HepG2 (cell line): Measurements from ENCODE around the gene SPHK2. TPM values are rescaled to one million over a fixed set of nuclear protein-coding genes. Genes with fewer than 3 reads are reported as not detected.

Experiments
- ATF7-NPFF ChIP-seq: sonication (generic); formaldehyde crosslinking; IDR thresholded peaks from 2 replicates; pipeline ENCODE4 v1.8.1; 2023; ENCODE audit warnings: mild to moderate bottlenecking, low read depth, missing genetic modification reagents, moderate library complexity
- MAFG ChIP-seq: sonication (generic); formaldehyde crosslinking; IDR thresholded peaks from 2 replicates; pipeline ENCODE4 v1.5.1; 2020; ENCODE audit warnings: mild to moderate bottlenecking, missing genetic modification reagents
- MEIS2 ChIP-seq: sonication (generic); formaldehyde crosslinking; IDR thresholded peaks from 2 replicates; pipeline ENCODE4 v1.9.0; 2021; ENCODE audit warnings: mild to moderate bottlenecking, missing genetic modification reagents
- NFRKB ChIP-seq: fragments of 450-650 bp; IDR thresholded peaks from 2 replicates; pipeline ENCODE4 v1.6.1; 2017
- POLR2A ChIP-seq, 2 experiments: IDR thresholded peaks; 2 replicates each; pipeline ENCODE4 v1.6.1; 2011; ENCODE audit warnings: low read depth in 2 of 2, low read length in 2 of 2, mild to moderate bottlenecking in 1 of 2, moderate library complexity in 1 of 2; ENCODE audit not compliant: insufficient read depth in 1 of 2
- RAD21 ChIP-seq: fragments of 450-650 bp; formaldehyde crosslinking; IDR thresholded peaks from 2 replicates; pipeline ENCODE4 v1.5.0; 2020; ENCODE audit warnings: mild to moderate bottlenecking
- RFX1 ChIP-seq: fragments of 450-650 bp; IDR thresholded peaks from 2 replicates; pipeline ENCODE4 v1.6.1; 2017
- SRF ChIP-seq: IDR thresholded peaks from 2 replicates; pipeline ENCODE4 v1.6.1; 2011; ENCODE audit warnings: mild to moderate bottlenecking, low read depth, low read length, moderate library complexity
- YEATS2 ChIP-seq: sonication (generic); formaldehyde crosslinking; IDR thresholded peaks from 2 replicates; pipeline ENCODE4 v1.4.0; 2020; ENCODE audit warnings: missing genetic modification reagents, borderline replicate concordance
- YEATS4 ChIP-seq: sonication (generic); formaldehyde crosslinking; IDR thresholded peaks from 2 replicates; pipeline ENCODE4 v1.4.0; 2020; ENCODE audit warnings: missing genetic modification reagents, borderline replicate concordance
- ZBTB14 ChIP-seq: sonication (generic); formaldehyde crosslinking; IDR thresholded peaks from 2 replicates; pipeline ENCODE4 v1.4.0; 2020; ENCODE audit warnings: missing genetic modification reagents
- ZNF547 ChIP-seq: sonication (generic); formaldehyde crosslinking; IDR thresholded peaks from 2 replicates; pipeline ENCODE4 v1.5.1; 2020; ENCODE audit warnings: mild to moderate bottlenecking, missing genetic modification reagents
- ZNF720 ChIP-seq: sonication (generic); formaldehyde crosslinking; IDR thresholded peaks from 2 replicates; pipeline ENCODE4 v1.4.0; 2020; ENCODE audit warnings: missing genetic modification reagents
- ZNF747 ChIP-seq: sonication (generic); formaldehyde crosslinking; IDR thresholded peaks from 2 replicates; pipeline ENCODE4 v1.8.1; 2023; ENCODE audit warnings: missing genetic modification reagents, mild to moderate bottlenecking, borderline replicate concordance
- polyA plus RNA-seq, 8 experiments: library from polyadenylated mRNA; depleted of rRNA in 3 of 8; stranded (reverse) in 7 of 8; unstranded in 1 of 8; fragments of >200 nt; fragmentation: Illumina TruSeq in 4 of 8; extraction: Trizol in 4 of 8; gene quantifications; 2 replicates each; pipeline versions ENCODE4 v1.2.1 to v1.2.3, GENCODE V29; 2011 to 2016; ENCODE audit warnings: low read depth in 4 of 8, missing spikeins in 1 of 8, mixed read lengths in 1 of 8; ENCODE audit not compliant: insufficient read depth in 1 of 8
- total RNA-seq, 5 experiments: library from RNA; depleted of rRNA; stranded (reverse); fragments of >200 nt; fragmentation: Illumina TruSeq; extraction: Trizol; gene quantifications; 2 replicates each; pipeline ENCODE4 v1.2.3, GENCODE V29; 2016; ENCODE audit warnings: low read depth in 1 of 5
- TF ChIP-seq, protein P1 (sequence below): sonication (generic); formaldehyde crosslinking; IDR thresholded peaks from 2 replicates; pipeline ENCODE4 v1.5.0; 2020; ENCODE audit warnings: mild to moderate bottlenecking, missing genetic modification reagents, borderline replicate concordance
- TF ChIP-seq, protein P2 (sequence below), 2 experiments: fragments of 450-650 bp in 1 of 2; sonication (generic) in 1 of 2; formaldehyde crosslinking; IDR thresholded peaks; 2 replicates each; pipeline versions ENCODE4 v1.5.0 to v1.8.0; 2020 to 2022; ENCODE audit warnings: mild to moderate bottlenecking in 1 of 2, missing genetic modification reagents in 1 of 2
- TF ChIP-seq, protein P3 (sequence below): sonication (generic); formaldehyde crosslinking; conservative IDR thresholded peaks from 2 replicates; pipeline ENCODE4 v1.4.0; 2020; ENCODE audit warnings: missing genetic modification reagents
- TF ChIP-seq, protein P4 (sequence below): sonication (generic); formaldehyde crosslinking; IDR thresholded peaks from 2 replicates; pipeline ENCODE4 v1.4.0; 2020; ENCODE audit warnings: missing genetic modification reagents, mild to moderate bottlenecking, borderline replicate concordance
- TF ChIP-seq, protein P5 (sequence below): sonication (generic); IDR thresholded peaks from 2 replicates; pipeline ENCODE4 v1.6.1; 2016; ENCODE audit warnings: low read depth, borderline replicate concordance

Gene SPHK2
- total and polyA plus RNA-seq, 2 of the 13 experiments (the other 11 are each of a cell fraction or from before 2014, with no cell fraction given): 2.9 to 14.4 TPM

DNA sequence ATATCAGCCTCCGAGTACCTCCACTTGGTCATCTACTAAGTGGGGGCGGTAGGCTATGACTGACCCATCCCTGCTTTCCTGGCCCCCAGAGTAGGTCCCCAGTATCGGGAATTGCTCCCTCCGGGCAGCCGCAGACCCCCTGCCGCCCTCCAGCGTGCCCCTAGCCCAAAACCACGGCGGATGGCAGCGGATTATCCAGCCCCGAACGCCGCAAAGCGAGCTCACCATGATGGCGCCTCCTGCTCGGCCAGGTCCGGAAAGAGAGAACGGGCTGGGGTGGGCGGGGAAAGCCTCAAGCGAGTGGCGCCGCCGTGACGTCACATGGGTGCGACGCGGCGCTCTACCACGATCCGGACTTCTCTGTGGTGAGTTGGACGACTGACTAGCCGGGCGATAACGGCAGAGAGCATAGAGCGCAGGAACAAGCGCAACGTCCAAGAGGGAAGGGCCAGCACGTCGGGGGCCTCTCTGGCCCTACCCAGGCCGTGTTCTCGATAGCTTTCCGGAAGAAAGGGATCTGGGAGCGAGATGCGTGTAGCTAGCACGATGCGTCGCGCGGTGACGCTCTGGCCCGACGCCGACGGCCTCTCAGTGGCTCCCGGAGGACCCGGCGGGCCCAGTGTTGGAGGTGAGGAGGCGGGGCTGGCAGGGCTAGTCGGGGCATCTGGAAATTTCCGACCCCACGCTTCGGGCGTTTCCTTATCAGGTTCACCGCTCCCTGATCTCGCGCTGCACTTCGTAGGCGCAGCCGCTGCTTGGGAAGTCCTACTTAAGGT is at the start of gene SPHK2, which contains the start of gene RPL18 (continued):
- TF ChIP-seq, protein P1, sequence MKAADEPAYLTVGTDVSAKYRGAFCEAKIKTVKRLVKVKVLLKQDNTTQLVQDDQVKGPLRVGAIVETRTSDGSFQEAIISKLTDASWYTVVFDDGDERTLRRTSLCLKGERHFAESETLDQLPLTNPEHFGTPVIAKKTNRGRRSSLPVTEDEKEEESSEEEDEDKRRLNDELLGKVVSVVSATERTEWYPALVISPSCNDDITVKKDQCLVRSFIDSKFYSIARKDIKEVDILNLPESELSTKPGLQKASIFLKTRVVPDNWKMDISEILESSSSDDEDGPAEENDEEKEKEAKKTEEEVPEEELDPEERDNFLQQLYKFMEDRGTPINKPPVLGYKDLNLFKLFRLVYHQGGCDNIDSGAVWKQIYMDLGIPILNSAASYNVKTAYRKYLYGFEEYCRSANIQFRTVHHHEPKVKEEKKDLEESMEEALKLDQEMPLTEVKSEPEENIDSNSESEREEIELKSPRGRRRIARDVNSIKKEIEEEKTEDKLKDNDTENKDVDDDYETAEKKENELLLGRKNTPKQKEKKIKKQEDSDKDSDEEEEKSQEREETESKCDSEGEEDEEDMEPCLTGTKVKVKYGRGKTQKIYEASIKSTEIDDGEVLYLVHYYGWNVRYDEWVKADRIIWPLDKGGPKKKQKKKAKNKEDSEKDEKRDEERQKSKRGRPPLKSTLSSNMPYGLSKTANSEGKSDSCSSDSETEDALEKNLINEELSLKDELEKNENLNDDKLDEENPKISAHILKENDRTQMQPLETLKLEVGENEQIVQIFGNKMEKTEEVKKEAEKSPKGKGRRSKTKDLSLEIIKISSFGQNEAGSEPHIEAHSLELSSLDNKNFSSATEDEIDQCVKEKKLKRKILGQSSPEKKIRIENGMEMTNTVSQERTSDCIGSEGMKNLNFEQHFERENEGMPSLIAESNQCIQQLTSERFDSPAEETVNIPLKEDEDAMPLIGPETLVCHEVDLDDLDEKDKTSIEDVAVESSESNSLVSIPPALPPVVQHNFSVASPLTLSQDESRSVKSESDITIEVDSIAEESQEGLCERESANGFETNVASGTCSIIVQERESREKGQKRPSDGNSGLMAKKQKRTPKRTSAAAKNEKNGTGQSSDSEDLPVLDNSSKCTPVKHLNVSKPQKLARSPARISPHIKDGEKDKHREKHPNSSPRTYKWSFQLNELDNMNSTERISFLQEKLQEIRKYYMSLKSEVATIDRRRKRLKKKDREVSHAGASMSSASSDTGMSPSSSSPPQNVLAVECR (CRISPR knock-in tag): peak; percentile 97; the same call in 1 of the 2 replicates
- TF ChIP-seq YEATS2 (CRISPR knock-in tag): peak; percentile 100
- TF ChIP-seq, protein P2, sequence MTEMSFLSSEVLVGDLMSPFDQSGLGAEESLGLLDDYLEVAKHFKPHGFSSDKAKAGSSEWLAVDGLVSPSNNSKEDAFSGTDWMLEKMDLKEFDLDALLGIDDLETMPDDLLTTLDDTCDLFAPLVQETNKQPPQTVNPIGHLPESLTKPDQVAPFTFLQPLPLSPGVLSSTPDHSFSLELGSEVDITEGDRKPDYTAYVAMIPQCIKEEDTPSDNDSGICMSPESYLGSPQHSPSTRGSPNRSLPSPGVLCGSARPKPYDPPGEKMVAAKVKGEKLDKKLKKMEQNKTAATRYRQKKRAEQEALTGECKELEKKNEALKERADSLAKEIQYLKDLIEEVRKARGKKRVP (CRISPR knock-in tag; IDR thresholded peaks at IDR 0.05): peak in 1 of 2 experiments; percentile 79; a peak in 2 of 4 replicates
- peak; percentile 88; the same call in 1 of the 2 replicates for TF ChIP-seq ZNF547 (CRISPR knock-in tag)
- peak; percentile 96 for TF ChIP-seq YEATS4 (CRISPR knock-in tag)
- TF ChIP-seq, protein P3, sequence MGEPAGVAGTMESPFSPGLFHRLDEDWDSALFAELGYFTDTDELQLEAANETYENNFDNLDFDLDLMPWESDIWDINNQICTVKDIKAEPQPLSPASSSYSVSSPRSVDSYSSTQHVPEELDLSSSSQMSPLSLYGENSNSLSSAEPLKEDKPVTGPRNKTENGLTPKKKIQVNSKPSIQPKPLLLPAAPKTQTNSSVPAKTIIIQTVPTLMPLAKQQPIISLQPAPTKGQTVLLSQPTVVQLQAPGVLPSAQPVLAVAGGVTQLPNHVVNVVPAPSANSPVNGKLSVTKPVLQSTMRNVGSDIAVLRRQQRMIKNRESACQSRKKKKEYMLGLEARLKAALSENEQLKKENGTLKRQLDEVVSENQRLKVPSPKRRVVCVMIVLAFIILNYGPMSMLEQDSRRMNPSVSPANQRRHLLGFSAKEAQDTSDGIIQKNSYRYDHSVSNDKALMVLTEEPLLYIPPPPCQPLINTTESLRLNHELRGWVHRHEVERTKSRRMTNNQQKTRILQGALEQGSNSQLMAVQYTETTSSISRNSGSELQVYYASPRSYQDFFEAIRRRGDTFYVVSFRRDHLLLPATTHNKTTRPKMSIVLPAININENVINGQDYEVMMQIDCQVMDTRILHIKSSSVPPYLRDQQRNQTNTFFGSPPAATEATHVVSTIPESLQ (CRISPR knock-in tag): no peak
- TF ChIP-seq, protein P4, sequence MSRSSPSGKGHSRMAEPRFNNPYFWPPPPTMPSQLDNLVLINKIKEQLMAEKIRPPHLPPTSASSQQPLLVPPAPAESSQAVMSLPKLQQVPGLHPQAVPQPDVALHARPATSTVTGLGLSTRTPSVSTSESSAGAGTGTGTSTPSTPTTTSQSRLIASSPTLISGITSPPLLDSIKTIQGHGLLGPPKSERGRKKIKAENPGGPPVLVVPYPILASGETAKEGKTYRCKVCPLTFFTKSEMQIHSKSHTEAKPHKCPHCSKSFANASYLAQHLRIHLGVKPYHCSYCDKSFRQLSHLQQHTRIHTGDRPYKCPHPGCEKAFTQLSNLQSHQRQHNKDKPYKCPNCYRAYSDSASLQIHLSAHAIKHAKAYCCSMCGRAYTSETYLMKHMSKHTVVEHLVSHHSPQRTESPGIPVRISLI (CRISPR knock-in tag): peak; percentile 16; the same call in 1 of the 2 replicates
- TF ChIP-seq POLR2A (IDR thresholded peaks at IDR 0.05; ENCODE audit: insufficient read depth in 1 of 2, low read depth in 2 of 2, low read length in 2 of 2): peak; percentile 94 to 97
- TF ChIP-seq RAD21: peak; percentile 7; the same call in 1 of the 2 replicates
- TF ChIP-seq ZNF720 (CRISPR knock-in tag): peak; percentile 29; the same call in 1 of the 2 replicates
- TF ChIP-seq MEIS2: peak; percentile 56; the same call in 1 of the 2 replicates
- no peak for TF ChIP-seq MAFG (CRISPR knock-in tag)
- peak; percentile 17; the same call in 1 of the 2 replicates for TF ChIP-seq RFX1
- peak; percentile 85 for TF ChIP-seq ATF7-NPFF (CRISPR knock-in tag)
- TF ChIP-seq SRF: peak; percentile 88
- TF ChIP-seq ZBTB14 (CRISPR knock-in tag): no peak
- TF ChIP-seq ZNF747 (CRISPR knock-in tag): peak; percentile 98
- TF ChIP-seq, protein P5, sequence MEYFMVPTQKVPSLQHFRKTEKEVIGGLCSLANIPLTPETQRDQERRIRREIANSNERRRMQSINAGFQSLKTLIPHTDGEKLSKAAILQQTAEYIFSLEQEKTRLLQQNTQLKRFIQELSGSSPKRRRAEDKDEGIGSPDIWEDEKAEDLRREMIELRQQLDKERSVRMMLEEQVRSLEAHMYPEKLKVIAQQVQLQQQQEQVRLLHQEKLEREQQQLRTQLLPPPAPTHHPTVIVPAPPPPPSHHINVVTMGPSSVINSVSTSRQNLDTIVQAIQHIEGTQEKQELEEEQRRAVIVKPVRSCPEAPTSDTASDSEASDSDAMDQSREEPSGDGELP: no peak
- 0 out of 2 replicates have a peak, but pooled peaks have one; percentile 41 for TF ChIP-seq NFRKB
